Neural progenitor cell (in vitro differentiated cells): Measurements from ENCODE around the gene CEBPZ. TPM values are rescaled to one million over a fixed set of nuclear protein-coding genes. Genes with fewer than 3 reads are reported as not detected.
A peak's percentile ranks its signal among the peaks of the same experiment; 100 is the strongest.

Experiments used
- DNase-seq: peaks from one replicate; pipeline ENCODE4 v3.0.0-alpha.2; 2016; ENCODE audit warnings: low spot score
- H2AFZ ChIP-seq: fragments of 200-600 bp; sonication (generic); replicated peaks from 2 replicates; pipeline ENCODE4 v1.6.1; 2016; ENCODE audit warnings: antibody characterized with exemption
- H3F3A ChIP-seq: fragments of 200-600 bp; sonication (generic); 2 replicates; pipeline ENCODE4 v1.6.1; 2016; ENCODE audit warnings: antibody characterized with exemption, low read depth
- H3K27ac ChIP-seq: fragments of 200-600 bp; sonication (generic); 2 replicates; pipeline ENCODE4 v1.5.1; 2016; ENCODE audit warnings: mild to moderate bottlenecking
- H3K27me3 ChIP-seq: fragments of 200-600 bp; sonication (generic); 2 replicates; pipeline ENCODE4 v1.6.1; 2016; ENCODE audit warnings: mild to moderate bottlenecking, moderate library complexity
- H3K36me3 ChIP-seq: fragments of 200-600 bp; sonication (generic); 2 replicates; pipeline ENCODE4 v1.5.1; 2016
- H3K4me1 ChIP-seq: fragments of 200-600 bp; sonication (generic); 2 replicates; pipeline ENCODE4 v1.6.1; 2016; ENCODE audit warnings: mixed run types
- H3K4me2 ChIP-seq: fragments of 200-600 bp; sonication (generic); 2 replicates; pipeline ENCODE4 v1.6.1; 2016
- H3K4me3 ChIP-seq: fragments of 200-600 bp; sonication (generic); 2 replicates; pipeline ENCODE4 v1.5.1; 2016
- H3K79me2 ChIP-seq: fragments of 200-600 bp; sonication (generic); 2 replicates; pipeline ENCODE4 v1.6.1; 2016; ENCODE audit warnings: low read depth
- H3K9ac ChIP-seq: fragments of 200-600 bp; sonication (generic); 2 replicates; pipeline ENCODE4 v1.6.1; 2016
- H3K9me3 ChIP-seq: fragments of 200-600 bp; sonication (generic); 2 replicates; pipeline ENCODE4 v1.5.1; 2016; ENCODE audit warnings: low read depth
- H4K20me1 ChIP-seq: fragments of 200-600 bp; sonication (generic); 2 replicates; pipeline ENCODE4 v1.6.1; 2016; ENCODE audit warnings: low read depth
- H3K27ac Mint-ChIP-seq: 3 replicates; pipeline ENCODE4 v1.8.0; 2021; ENCODE audit warnings: mixed read lengths
- H3K27me3 Mint-ChIP-seq: 2 replicates; pipeline ENCODE4 v1.8.0; 2022; ENCODE audit warnings: low read depth, mild to moderate bottlenecking, inconsistent platforms, moderate library complexity, mixed read lengths; ENCODE audit not compliant: insufficient read depth
- H3K36me3 Mint-ChIP-seq: 3 replicates; pipeline ENCODE4 v1.8.0; 2021; ENCODE audit warnings: mixed read lengths
- H3K4me1 Mint-ChIP-seq: 3 replicates; pipeline ENCODE4 v1.8.0; 2021; ENCODE audit warnings: mixed read lengths
- H3K4me3 Mint-ChIP-seq: 3 replicates; pipeline ENCODE4 v1.8.0; 2021; ENCODE audit warnings: mild to moderate bottlenecking, moderate library complexity, mixed read lengths
- H3K9me3 Mint-ChIP-seq: 3 replicates; pipeline ENCODE4 v1.8.0; 2020; ENCODE audit warnings: mixed read lengths
- EZH2 ChIP-seq: fragments of 200-600 bp; sonication (generic); IDR thresholded peaks from 2 replicates; pipeline ENCODE4 v1.6.1; 2017; ENCODE audit warnings: antibody characterized with exemption, mild to moderate bottlenecking, moderate library complexity
- EZH2phosphoT487 ChIP-seq: fragments of 200-600 bp; sonication (generic); IDR thresholded peaks from 2 replicates; pipeline ENCODE4 v1.6.1; 2017; ENCODE audit warnings: antibody characterized with exemption
- total RNA-seq: library from RNA; depleted of rRNA; stranded (reverse); fragments of >200 nt; gene quantifications from 2 replicates; pipeline ENCODE4 v1.2.3, GENCODE V29; 2015; ENCODE audit warnings: low replicate concordance
- TF ChIP-seq, protein P1 (sequence below): fragments of 200-600 bp; sonication (generic); IDR thresholded peaks from 2 replicates; pipeline ENCODE4 v1.5.1; 2017; ENCODE audit warnings: antibody characterized with exemption, mild to moderate bottlenecking

Gene CEBPZ
- total RNA-seq, 1 donor from 2014 or later, result 86.6 TPM

DNA sequence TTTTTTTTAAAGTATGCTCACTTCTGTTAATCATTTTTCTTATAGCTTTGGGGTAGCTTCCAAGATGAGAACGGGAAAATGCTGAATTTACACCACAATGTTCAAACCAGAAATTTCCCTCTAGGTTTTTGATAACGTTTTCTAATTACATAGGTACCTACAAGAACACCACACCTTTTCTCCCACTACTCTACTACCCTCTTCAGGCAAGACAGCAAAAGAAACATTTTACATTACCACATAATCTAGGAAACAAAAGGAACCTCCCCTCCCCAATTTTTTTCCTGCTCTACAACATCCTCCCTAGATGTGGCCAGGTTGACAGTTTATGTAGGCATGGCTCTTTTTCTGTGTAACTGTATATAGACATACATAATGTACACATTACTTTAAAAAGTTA lies 32.4 kb upstream of the CEBPZ start:
- no peak for TF ChIP-seq EZH2phosphoT487
- no peak for TF ChIP-seq EZH2
- H3K36me3 Mint-ChIP-seq, result peaks cover 17% of the 10 kb centered on the region
- peaks cover 17% of the 10 kb centered on the region for H3K36me3 ChIP-seq

DNA sequence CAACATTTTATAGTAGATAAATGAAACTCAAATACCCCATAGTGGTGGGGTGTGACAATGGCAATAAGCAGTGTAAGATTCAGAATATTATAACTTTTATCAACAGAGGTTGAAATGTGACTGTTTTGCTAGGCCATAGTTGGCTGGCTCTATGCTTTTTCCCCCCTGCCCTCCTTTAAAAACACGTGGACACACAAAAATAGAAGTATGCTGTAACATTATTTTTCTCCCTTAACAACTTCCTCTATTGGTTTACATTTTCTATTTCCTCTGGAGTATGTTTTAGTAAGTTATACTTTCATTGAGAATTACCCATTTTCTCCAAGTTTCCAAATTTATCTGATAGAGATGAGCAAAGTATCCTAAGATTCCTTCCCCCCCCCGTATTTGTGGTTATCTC lies 31.1 kb upstream of the CEBPZ start:
- no peaks in the 10 kb centered on the region for H3K27me3 ChIP-seq
- peaks cover 9% of the 10 kb centered on the region for H3F3A ChIP-seq
- no peaks in the 10 kb centered on the region for H3K79me2 ChIP-seq
- H3K4me2 ChIP-seq, result no peak overlapping the region
- Mint-ChIP-seq H3K9me3 (no peaks in the 10 kb centered on the region), H3K4me1 (no peaks in the 10 kb centered on the region), H3K27ac (no peak overlapping the region), H3K27me3 (no peaks in the 10 kb centered on the region), H3K36me3 (peaks cover 15% of the 10 kb centered on the region), H3K4me3 (no peak overlapping the region)
- no peak overlapping the region for H3K9ac ChIP-seq
- H2AFZ ChIP-seq, result no peak overlapping the region
- DNase-seq, result no peak
- no peak overlapping the region for H3K27ac ChIP-seq
- TF ChIP-seq EZH2phosphoT487 (no peak), EZH2 (no peak)
- TF ChIP-seq, protein P1, sequence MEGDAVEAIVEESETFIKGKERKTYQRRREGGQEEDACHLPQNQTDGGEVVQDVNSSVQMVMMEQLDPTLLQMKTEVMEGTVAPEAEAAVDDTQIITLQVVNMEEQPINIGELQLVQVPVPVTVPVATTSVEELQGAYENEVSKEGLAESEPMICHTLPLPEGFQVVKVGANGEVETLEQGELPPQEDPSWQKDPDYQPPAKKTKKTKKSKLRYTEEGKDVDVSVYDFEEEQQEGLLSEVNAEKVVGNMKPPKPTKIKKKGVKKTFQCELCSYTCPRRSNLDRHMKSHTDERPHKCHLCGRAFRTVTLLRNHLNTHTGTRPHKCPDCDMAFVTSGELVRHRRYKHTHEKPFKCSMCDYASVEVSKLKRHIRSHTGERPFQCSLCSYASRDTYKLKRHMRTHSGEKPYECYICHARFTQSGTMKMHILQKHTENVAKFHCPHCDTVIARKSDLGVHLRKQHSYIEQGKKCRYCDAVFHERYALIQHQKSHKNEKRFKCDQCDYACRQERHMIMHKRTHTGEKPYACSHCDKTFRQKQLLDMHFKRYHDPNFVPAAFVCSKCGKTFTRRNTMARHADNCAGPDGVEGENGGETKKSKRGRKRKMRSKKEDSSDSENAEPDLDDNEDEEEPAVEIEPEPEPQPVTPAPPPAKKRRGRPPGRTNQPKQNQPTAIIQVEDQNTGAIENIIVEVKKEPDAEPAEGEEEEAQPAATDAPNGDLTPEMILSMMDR, result no peak
- no peaks in the 10 kb centered on the region for H3K4me1 ChIP-seq
- H3K4me3 ChIP-seq, result no peak overlapping the region
- no peaks in the 10 kb centered on the region for H3K9me3 ChIP-seq
- H3K36me3 ChIP-seq, result peaks cover 13% of the 10 kb centered on the region
- no peaks in the 10 kb centered on the region for H4K20me1 ChIP-seq

More for the DNA sequence above, 32.4 kb upstream of the CEBPZ start:
- Histone ChIP-seq H3K9ac (no peak overlapping the region), H2AFZ (no peak overlapping the region), H3K4me1 (no peaks in the 10 kb centered on the region), H4K20me1 (no peaks in the 10 kb centered on the region), H3K4me3 (no peak overlapping the region), H3K9me3 (no peaks in the 10 kb centered on the region), H3K79me2 (no peaks in the 10 kb centered on the region), H3K27me3 (no peaks in the 10 kb centered on the region), H3K4me2 (no peak overlapping the region), H3K27ac (no peak overlapping the region), H3F3A (peaks cover 11% of the 10 kb centered on the region)
- H3K4me3 Mint-ChIP-seq, result no peak overlapping the region
- H3K4me1 Mint-ChIP-seq, result no peaks in the 10 kb centered on the region
- no peaks in the 10 kb centered on the region for H3K9me3 Mint-ChIP-seq
- H3K27me3 Mint-ChIP-seq, result no peaks in the 10 kb centered on the region
- DNase-seq, result no peak
- H3K27ac Mint-ChIP-seq, result no peak overlapping the region

DNA sequence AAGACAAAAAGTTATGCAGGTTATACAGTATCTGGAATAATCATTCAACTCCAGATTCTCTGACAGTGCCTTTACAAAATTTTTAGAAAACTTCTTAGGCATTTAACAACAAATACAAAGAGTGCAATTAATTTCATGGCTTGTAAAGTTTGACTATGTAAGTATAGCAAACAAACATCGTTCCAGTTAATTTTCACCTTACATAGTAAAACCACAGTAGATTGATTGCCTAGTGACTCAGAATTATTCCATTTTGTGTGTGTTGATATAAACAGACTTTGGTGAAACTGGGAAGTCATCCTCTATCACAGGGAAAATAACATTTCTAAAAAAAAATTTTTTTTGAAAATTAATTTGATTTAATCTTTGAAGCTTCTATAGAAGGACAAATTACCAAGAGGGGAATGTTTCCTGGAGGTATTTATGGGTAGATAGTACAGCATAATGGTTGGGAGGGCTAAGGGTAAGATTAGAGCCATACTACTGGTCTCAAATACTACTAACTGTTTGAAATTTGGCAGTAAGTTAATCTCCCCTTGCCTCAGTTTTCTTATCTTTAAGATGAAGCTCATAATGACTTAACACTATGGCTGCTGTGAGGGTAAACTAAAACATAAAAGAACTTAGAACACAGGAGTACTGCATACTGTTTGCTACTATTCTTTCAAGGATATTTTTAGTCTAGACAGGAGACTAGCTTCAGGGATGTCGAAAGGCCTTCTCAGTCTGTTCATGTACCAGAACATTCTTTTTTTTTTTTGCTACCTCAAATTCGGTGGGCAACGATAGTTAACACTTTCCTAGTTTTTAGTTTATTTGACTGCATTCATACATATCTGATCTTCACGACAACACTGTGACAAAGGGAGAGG lies 19.7 kb upstream of the CEBPZ start:
- Mint-ChIP-seq H3K36me3 (peaks cover 13% of the 10 kb centered on the region), H3K27ac (no peak overlapping the region), H3K27me3 (no peaks in the 10 kb centered on the region), H3K4me3 (no peak overlapping the region), H3K9me3 (no peaks in the 10 kb centered on the region), H3K4me1 (no peaks in the 10 kb centered on the region)
- Histone ChIP-seq H3K9me3 (no peaks in the 10 kb centered on the region), H3K9ac (peak overlapping the region; percentile 18), H4K20me1 (no peaks in the 10 kb centered on the region), H3K4me2 (no peak overlapping the region), H3F3A (peaks cover 34% of the 10 kb centered on the region), H3K79me2 (no peaks in the 10 kb centered on the region), H3K4me3 (no peak overlapping the region), H3K27me3 (no peaks in the 10 kb centered on the region), H3K27ac (no peak overlapping the region), H3K4me1 (no peaks in the 10 kb centered on the region), H3K36me3 (peaks cover 41% of the 10 kb centered on the region), H2AFZ (no peak overlapping the region)
- DNase-seq, result no peak
- TF ChIP-seq EZH2 (no peak), EZH2phosphoT487 (no peak)
- TF ChIP-seq, protein P1, result no peak

DNA sequence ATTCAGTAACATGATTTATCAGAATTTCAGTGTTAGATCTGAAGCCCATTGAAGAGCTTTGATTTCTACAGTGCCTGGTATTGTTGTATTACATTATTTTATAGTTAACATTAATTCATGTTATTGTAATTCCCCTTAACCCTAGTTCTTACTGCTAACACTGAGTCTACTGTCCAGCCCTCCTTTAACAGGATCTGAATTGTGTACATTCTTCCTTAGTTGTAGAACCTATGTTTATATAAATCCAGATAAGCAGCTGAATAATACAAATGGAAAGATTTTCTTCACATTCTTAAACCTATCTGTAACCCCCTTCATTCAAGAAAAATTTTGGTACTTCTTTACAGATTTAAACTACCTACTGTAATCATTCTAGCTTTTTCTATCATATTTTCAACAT lies 14.8 kb upstream of the CEBPZ start:
- H3K27me3 ChIP-seq, result no peaks in the 10 kb centered on the region
- H2AFZ ChIP-seq, result no peak overlapping the region
- H3K9ac ChIP-seq, result no peak overlapping the region
- no peak overlapping the region for H3K27ac Mint-ChIP-seq
- no peaks in the 10 kb centered on the region for H3K4me1 ChIP-seq
- no peaks in the 10 kb centered on the region for H3K9me3 ChIP-seq
- H3K36me3 Mint-ChIP-seq, result peaks cover 35% of the 10 kb centered on the region
- H3K4me3 ChIP-seq, result no peak overlapping the region
- no peak for TF ChIP-seq EZH2phosphoT487
- no peak for TF ChIP-seq EZH2
- TF ChIP-seq, protein P1, result no peak
- no peaks in the 10 kb centered on the region for H3K4me1 Mint-ChIP-seq
- peaks cover 3% of the 10 kb centered on the region for H3K9me3 Mint-ChIP-seq
- no peaks in the 10 kb centered on the region for H3K27me3 Mint-ChIP-seq
- peaks cover 24% of the 10 kb centered on the region for H3K36me3 ChIP-seq
- H4K20me1 ChIP-seq, result no peaks in the 10 kb centered on the region
- H3K27ac ChIP-seq, result no peak overlapping the region
- no peak overlapping the region for H3K4me2 ChIP-seq
- no peak for DNase-seq
- no peaks in the 10 kb centered on the region for H3K79me2 ChIP-seq
- no peak overlapping the region for H3K4me3 Mint-ChIP-seq
- peaks cover 16% of the 10 kb centered on the region for H3F3A ChIP-seq
